Stomach (tissue), 4 donors: ENCODE measurements around the gene PRKN.

Experiments
- CTCF ChIP-seq, 7 experiments: fragments of 450-650 bp in 4 of 7; fragments of 200-600 bp in 3 of 7; sonication (generic) in 3 of 7; IDR thresholded peaks; one replicate each; pipeline ENCODE4 v1.5.1; 2016 to 2019; ENCODE audit warnings: antibody characterized with exemption in 7 of 7, control low read depth in 2 of 7, mild to moderate bottlenecking in 1 of 7
- POLR2A ChIP-seq, 4 donors: fragments of 450-650 bp; IDR thresholded peaks; one replicate each; pipeline ENCODE4 v1.6.1; 2016; ENCODE audit warnings: antibody characterized with exemption in 4 of 4, control low read depth in 2 of 4, mild to moderate bottlenecking in 1 of 4, moderate library complexity in 1 of 4
- POLR2AphosphoS5 ChIP-seq, 3 donors: sonication (generic); formaldehyde crosslinking; IDR thresholded peaks; one replicate each; pipeline ENCODE4 v1.6.1; 2016; ENCODE audit warnings: antibody characterized with exemption in 3 of 3

- TF ChIP-seq POLR2A (IDR thresholded peaks at IDR 0.05) (no peak), CTCF (IDR thresholded peaks at IDR 0.05) (no peak), POLR2AphosphoS5 (IDR thresholded peaks at IDR 0.05) (no peak)
These were observed 808.8 kb downstream of the PRKN start for GRCh38 chr6:161918628-161919205.
